ENCODE results near the gene IL21R. TPM values are rescaled to one million over a fixed set of nuclear protein-coding genes. Genes with fewer than 3 reads are reported as not detected.

The IL21R gene
- total and polyA plus RNA-seq, 12 donors, result 0.08 to 2.6 (median 0.42) TPM; not detected in 1

- Histone ChIP-seq H3K27ac (no peak overlapping the region), H3K9me3 (replicated peaks in 1 of 3) (no peaks in the 10 kb centered on the region), H3K27me3 (peaks cover 8% of the 10 kb centered on the region), H3K4me3 (no peak overlapping the region), H3K36me3 (replicated peaks in 1 of 2) (no peaks in the 10 kb centered on the region), H3K4me1 (replicated peaks in 1 of 2) (no peaks in the 10 kb centered on the region)
- DNase-seq, result no peak
- TF ChIP-seq POLR2A (IDR thresholded peaks at IDR 0.05) (no peak), CTCF (IDR thresholded peaks at IDR 0.05) (no peak)
- WGBS, 4 donors, result 69 to 78% (median 76%) methylated on average over 2 of the region's 2 CpGs
- intact Hi-C loops (cut with DNase I), result no loop called here
Observed at GRCh38 chr16:27444015-27444414, 42.0 kb downstream of the IL21R start.

GRCh38 chr16:27444470-27444869 lies 42.5 kb downstream of the IL21R start:
- TF ChIP-seq CTCF (IDR thresholded peaks at IDR 0.05), result no peak
- no peak for TF ChIP-seq POLR2A (IDR thresholded peaks at IDR 0.05)
- intact Hi-C loops (cut with DNase I), result no loop called here
- no peaks in the 10 kb centered on the region for H3K4me1 ChIP-seq (replicated peaks in 1 of 2)
- H3K4me3 ChIP-seq, result no peak overlapping the region
- peak in 1 of 7 donors; percentile 14 for DNase-seq
- WGBS, 4 donors, result 91 to 97% (median 95%) methylated on average over 4 to 5 of the region's 5 CpGs
- no peaks in the 10 kb centered on the region for H3K9me3 ChIP-seq (replicated peaks in 1 of 3)
- H3K36me3 ChIP-seq (replicated peaks in 1 of 2), result no peaks in the 10 kb centered on the region
- peaks cover 8% of the 10 kb centered on the region for H3K27me3 ChIP-seq
- no peak overlapping the region for H3K27ac ChIP-seq

- WGBS, 4 donors, result 82 to 95% (median 89%) methylated on average over 6 to 12 of the region's 12 CpGs
- peaks cover 8% of the 10 kb centered on the region for H3K27me3 ChIP-seq
- H3K27ac ChIP-seq, result no peak overlapping the region
- H3K36me3 ChIP-seq (replicated peaks in 1 of 2), result no peaks in the 10 kb centered on the region
- DNase-seq, result peak in 1 of 7 donors; percentile 1
- no peaks in the 10 kb centered on the region for H3K9me3 ChIP-seq (replicated peaks in 1 of 3)
- TF ChIP-seq POLR2A (IDR thresholded peaks at IDR 0.05) (no peak), CTCF (IDR thresholded peaks at IDR 0.05) (no peak)
- intact Hi-C loops (cut with DNase I), result no loop called here
- no peak overlapping the region for H3K4me3 ChIP-seq
- no peaks in the 10 kb centered on the region for H3K4me1 ChIP-seq (replicated peaks in 1 of 2)
Observed at GRCh38 chr16:27445502-27446175, 43.7 kb downstream of the IL21R start.

- intact Hi-C loops (cut with DNase I), result no loop called here
- Histone ChIP-seq H3K9me3 (replicated peaks in 1 of 3) (no peaks in the 10 kb centered on the region), H3K4me3 (no peak overlapping the region), H3K36me3 (replicated peaks in 1 of 2) (no peaks in the 10 kb centered on the region), H3K27me3 (peaks cover 8% of the 10 kb centered on the region), H3K4me1 (replicated peaks in 1 of 2) (no peaks in the 10 kb centered on the region), H3K27ac (no peak overlapping the region)
- 85 to 89% (median 88%) methylated on average over 1 to 4 of the region's 4 CpGs for WGBS, 4 donors
- TF ChIP-seq CTCF (IDR thresholded peaks at IDR 0.05) (no peak), POLR2A (IDR thresholded peaks at IDR 0.05) (no peak)
- no peak for DNase-seq
Observed at GRCh38 chr16:27446721-27447120, 44.7 kb downstream of the IL21R start.

Measured in adrenal gland (tissue), 12 donors.